ENCODE measurements around the gene SHROOM3. TPM values are rescaled to one million over a fixed set of nuclear protein-coding genes. Genes with fewer than 3 reads are reported as not detected.

Gene SHROOM3
- total and polyA plus RNA-seq, 12 donors, result 1.1 to 16.2 (median 8.8) TPM

- Histone ChIP-seq H3K4me3 (no peak overlapping the region), H3K27ac (peak overlapping the region in 2 of 5 donors; percentile 35 to 51), H3K9me3 (replicated peaks in 1 of 3) (no peaks in the 10 kb centered on the region), H3K27me3 (no peaks in the 10 kb centered on the region), H3K4me1 (replicated peaks in 1 of 2) (peaks cover 0 to 24% of the 10 kb centered on the region in 2 donors), H3K36me3 (replicated peaks in 1 of 2) (no peaks in the 10 kb centered on the region)
- peak; percentile 38 to 77 (median 63) for DNase-seq
- TF ChIP-seq POLR2A (IDR thresholded peaks at IDR 0.05), result no peak
- peak; percentile 65 to 84 (median 72) for TF ChIP-seq CTCF (IDR thresholded peaks at IDR 0.05)
- intact Hi-C loops (cut with DNase I), result loop anchor here in 1 of 2 donors (10.0 kb wide), 1 partner anchor 244 kb away; no protein-coding TSS in a partner anchor
- WGBS, 4 donors, result 16 to 23% (median 20%) methylated on average over 4 of the region's 4 CpGs
Observed at GRCh38 chr4:76758290-76758882, 323.4 kb downstream of the SHROOM3 start.

- H3K4me3 ChIP-seq, result no peak overlapping the region
- no peaks in the 10 kb centered on the region for H3K36me3 ChIP-seq (replicated peaks in 1 of 2)
- TF ChIP-seq POLR2A (IDR thresholded peaks at IDR 0.05) (no peak), CTCF (IDR thresholded peaks at IDR 0.05) (no peak)
- H3K27me3 ChIP-seq, result no peaks in the 10 kb centered on the region
- peaks cover 0 to 21% of the 10 kb centered on the region in 2 donors for H3K4me1 ChIP-seq (replicated peaks in 1 of 2)
- no peaks in the 10 kb centered on the region for H3K9me3 ChIP-seq (replicated peaks in 1 of 3)
- WGBS, 4 donors, result 45 to 62% (median 58%) methylated on average over 3 of the region's 3 CpGs
- DNase-seq, result peak in 4 of 7 donors; percentile 32 to 48 (median 38)
- intact Hi-C loops (cut with DNase I), result loop anchor here in 1 of 2 donors (10.0 kb wide), 1 partner anchor 244 kb away; no protein-coding TSS in a partner anchor
- H3K27ac ChIP-seq, result peak overlapping the region in 2 of 5 donors; percentile 35 to 51
Observed at GRCh38 chr4:76758996-76759395, 324.0 kb downstream of the SHROOM3 start.

- no peak for DNase-seq
- intact Hi-C loops (cut with DNase I), result no loop called here
- WGBS, 4 donors, result 85 to 95% (median 94%) methylated on average over 3 of the region's 3 CpGs
- no peak overlapping the region for H3K27ac ChIP-seq
- TF ChIP-seq CTCF (IDR thresholded peaks at IDR 0.05), result no peak
- no peak for TF ChIP-seq POLR2A (IDR thresholded peaks at IDR 0.05)
- no peaks in the 10 kb centered on the region for H3K27me3 ChIP-seq
- peaks cover 0 to 21% of the 10 kb centered on the region in 2 donors for H3K4me1 ChIP-seq (replicated peaks in 1 of 2)
- no peak overlapping the region for H3K4me3 ChIP-seq
- no peaks in the 10 kb centered on the region for H3K9me3 ChIP-seq (replicated peaks in 1 of 3)
- no peaks in the 10 kb centered on the region for H3K36me3 ChIP-seq (replicated peaks in 1 of 2)
Observed at GRCh38 chr4:76760193-76760592, 325.2 kb downstream of the SHROOM3 start.

- intact Hi-C loops (cut with DNase I), result no loop called here
- no peak overlapping the region for H3K27ac ChIP-seq
- H3K27me3 ChIP-seq, result no peaks in the 10 kb centered on the region
- no peaks in the 10 kb centered on the region for H3K36me3 ChIP-seq (replicated peaks in 1 of 2)
- H3K9me3 ChIP-seq (replicated peaks in 1 of 3), result no peaks in the 10 kb centered on the region
- H3K4me3 ChIP-seq, result no peak overlapping the region
- H3K4me1 ChIP-seq (replicated peaks in 1 of 2), result peaks cover 0 to 20% of the 10 kb centered on the region in 2 donors
- WGBS, 4 donors, result 93 to 97% (median 95%) methylated on average over 4 of the region's 4 CpGs
- no peak for TF ChIP-seq POLR2A (IDR thresholded peaks at IDR 0.05)
- TF ChIP-seq CTCF (IDR thresholded peaks at IDR 0.05), result no peak
- DNase-seq, result no peak
Observed at GRCh38 chr4:76762137-76763130, 327.4 kb downstream of the SHROOM3 start.

Measured in adrenal gland (tissue), 12 donors.